ACHN (cell line): Measurements from ENCODE around the gene SPATA20.
A peak's percentile ranks its signal among the peaks of the same experiment; 100 is the strongest.

Experiments used
- DNase-seq: peaks from one replicate; pipeline ENCODE4 v3.0.0-alpha.2; 2015
- in situ Hi-C: cut with HindIII; loops from 2 replicates; pipeline ENCODE4 v1.10.0; 2017; ENCODE audit warnings: low sequenced_read_pairs, low pct_ligation_motif_present, low pct_unique_long_range_greater_than_20kb

The SPATA20 gene

GRCh38 chr17:50547035-50547735, at the start of gene SPATA20:
Gene SPATA20 (plus strand): TSS chr17:50547174. CDS start chr17:50547209, 35 bp downstream.
- DNase-seq, result peak; percentile 95
- in situ Hi-C loops, result no loop called here

DNA sequence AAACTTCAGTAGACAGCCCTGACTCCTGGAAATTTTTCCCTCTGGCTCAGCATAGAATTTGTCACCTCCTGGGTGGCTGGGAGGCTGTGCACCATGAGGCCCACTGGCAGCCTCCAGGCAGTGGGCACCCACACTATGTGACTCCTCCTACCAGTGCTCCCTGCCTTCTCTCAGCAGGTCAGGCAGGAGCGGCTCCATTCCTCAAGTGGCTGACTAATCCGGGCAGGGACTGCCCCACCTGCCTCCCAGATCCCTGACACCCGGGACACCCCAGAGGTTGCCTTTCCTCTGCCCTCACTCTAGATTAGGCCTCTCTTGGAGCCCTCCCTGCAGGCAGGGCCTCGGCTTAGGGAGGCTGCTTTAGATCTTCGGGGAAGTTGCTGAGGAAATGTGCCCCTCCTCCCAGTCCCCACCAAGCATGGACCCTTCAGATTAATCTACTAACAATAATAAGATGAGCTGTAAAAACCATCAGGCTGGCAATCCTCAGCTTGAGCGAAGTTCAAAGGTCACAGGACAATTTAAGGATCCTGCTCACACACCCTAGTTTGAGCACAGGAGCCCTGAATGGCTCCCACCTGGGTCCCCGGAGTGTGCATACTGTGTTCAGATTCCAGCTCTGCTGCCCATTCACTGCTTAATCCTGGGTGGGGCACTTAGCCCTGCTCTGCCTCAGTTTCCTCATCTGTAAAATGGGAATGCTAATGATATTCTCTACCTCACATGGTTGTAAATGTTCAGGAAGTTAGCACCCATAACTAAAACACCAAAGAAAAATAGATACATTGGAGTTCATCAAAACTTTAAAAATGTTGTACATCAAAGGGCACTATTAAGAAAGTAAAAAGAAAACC, 48.7 kb upstream of the SPATA20 start:
- in situ Hi-C loops, result no loop called here
- peak; percentile 49 for DNase-seq

DNA sequence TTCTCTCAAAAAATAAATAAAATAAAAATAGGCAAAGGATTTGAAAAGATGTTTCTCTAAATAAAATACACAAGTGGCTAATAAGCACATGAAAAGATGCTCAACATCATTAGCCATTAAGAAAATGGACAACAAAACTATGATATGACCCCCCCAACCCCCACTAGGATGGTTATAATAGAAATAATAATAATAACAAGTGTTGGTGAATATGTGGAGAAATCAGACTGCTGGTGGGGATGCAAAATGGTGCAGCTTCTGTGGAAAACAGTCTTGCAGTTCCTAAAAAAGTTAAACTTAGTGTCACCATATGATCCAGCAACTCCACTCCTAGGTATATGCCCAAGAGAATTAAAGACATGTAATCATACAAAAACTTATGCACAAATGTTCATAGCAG, 47.7 kb upstream of the SPATA20 start:
- in situ Hi-C loops, result no loop called here
- no peak for DNase-seq

DNA sequence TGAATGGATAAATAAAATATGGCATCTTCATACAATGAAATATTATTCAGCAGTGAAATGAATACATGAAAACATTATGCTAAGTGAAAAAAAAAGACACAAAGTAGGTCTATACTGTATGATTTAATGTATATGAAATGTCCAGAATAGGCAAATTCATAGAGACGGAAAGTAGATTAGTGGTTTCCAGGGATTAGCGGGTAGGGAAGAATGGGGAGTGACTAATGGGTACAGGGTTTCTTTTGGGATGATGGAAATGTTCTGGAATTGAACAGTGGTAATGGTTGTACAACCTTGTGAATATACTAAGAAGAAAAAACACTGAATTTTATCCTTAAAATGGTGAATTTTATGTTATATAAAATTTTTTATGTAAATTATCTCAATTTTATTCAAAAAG, 47.3 kb upstream of the SPATA20 start:
- in situ Hi-C loops, result no loop called here
- DNase-seq, result no peak

GRCh38 chr17:50501054-50501453, 45.9 kb upstream of the SPATA20 start:
- DNase-seq, result peak; percentile 52
- in situ Hi-C loops, result no loop called here

- no peak for DNase-seq
- in situ Hi-C loops, result no loop called here
These were observed 44.5 kb upstream of the SPATA20 start for GRCh38 chr17:50502301-50502990.

DNA sequence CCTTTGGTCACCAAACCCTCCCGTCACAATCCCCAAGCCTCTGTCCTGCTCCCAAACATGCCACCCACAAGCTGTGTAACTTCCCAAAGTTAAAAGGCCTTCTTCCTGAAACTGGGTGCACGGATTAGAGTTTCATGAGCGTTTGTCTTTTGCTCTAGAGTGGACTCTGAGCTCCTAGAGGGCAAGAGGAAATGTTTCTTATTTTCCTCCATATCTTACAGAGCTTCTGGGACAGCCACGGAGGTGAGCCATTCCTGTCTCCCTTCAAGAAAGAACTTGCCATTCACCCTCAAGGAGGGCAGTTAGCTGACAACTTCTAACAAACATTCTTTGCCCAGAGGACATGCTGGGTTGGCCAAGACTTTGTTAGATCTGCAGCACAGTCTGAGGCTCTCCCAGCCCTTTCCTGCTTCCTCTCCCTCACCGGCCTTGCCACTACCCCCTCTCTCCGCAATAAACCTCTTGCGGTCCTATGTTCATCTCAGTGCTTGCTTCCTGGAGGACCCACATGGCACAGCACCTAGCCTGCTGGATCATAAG, 41.3 kb upstream of the SPATA20 start:
- in situ Hi-C loops, result no loop called here

DNA sequence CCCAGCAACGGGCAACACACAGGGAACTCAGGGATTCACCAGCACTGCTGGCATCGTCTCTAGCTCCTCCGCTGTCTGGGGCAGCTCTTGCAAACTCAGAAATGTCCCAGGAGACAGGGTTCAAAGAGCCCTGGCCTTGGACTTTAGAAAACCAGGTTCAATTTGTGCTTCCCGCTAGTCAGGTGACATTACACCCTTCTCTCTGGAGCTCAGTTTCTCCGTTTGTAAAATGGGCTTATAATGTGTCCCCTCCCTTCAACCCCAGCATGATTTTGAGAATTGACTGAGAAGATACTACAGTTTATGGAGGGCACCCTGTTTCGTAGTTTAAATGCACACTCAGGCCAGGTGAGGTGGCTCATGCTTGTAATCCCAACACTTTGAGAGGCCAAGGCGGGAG, 40.7 kb upstream of the SPATA20 start:
- no peak for DNase-seq
- in situ Hi-C loops, result no loop called here

More for the DNA sequence above, 41.3 kb upstream of the SPATA20 start:
- DNase-seq, result no peak

GRCh38 chr17:50507871-50508572, 39.0 kb upstream of the SPATA20 start, which contains the start of gene MYCBPAP:
Gene MYCBPAP (plus strand): TSS chr17:50508439. CDS start chr17:50508675, 236 bp downstream.
- no peak for DNase-seq
- in situ Hi-C loops, result no loop called here

DNA sequence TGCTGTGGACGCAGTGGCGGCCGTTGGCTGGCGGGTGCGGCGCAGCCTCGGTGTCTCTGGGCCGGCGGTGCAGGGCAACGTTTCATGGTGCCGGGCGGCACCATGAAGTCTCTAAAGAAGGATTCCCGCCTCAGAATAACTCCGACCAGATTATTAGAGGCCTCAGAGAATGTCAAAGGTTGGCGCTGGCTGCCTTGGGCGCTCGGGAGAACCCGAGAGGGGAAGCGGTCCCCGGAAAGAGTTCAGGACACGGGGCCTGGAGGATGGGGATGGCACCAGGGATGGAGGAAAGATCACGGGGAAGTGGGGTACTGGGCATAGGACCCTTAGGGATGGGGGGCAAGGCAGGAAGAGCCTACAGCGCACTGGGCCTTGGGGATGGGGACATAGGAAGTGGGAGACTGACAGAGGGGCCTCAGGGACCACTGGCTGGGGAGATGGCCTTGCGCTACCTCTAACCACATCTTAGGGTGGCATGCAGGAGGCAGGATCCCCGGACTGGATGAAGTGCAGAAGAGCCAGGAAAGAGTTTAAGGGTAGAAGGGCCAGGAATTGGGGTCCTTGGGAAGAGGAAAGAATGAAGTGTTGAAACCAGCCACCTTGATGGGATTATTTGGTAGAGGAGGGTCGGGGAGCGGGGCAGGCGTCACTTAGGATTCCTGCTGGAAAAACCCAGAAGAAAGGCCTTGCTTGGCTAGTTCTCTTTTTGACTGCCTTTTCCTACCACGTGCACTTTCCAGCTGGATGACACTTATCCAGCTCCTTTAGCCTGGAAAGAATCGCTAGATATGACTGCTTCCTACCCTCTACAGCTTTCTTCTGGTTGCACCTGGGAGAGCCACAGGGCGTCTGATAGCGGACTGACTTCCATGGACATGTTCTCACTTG, 38.2 kb upstream of the SPATA20 start:
- in situ Hi-C loops, result no loop called here
- DNase-seq, result no peak

DNA sequence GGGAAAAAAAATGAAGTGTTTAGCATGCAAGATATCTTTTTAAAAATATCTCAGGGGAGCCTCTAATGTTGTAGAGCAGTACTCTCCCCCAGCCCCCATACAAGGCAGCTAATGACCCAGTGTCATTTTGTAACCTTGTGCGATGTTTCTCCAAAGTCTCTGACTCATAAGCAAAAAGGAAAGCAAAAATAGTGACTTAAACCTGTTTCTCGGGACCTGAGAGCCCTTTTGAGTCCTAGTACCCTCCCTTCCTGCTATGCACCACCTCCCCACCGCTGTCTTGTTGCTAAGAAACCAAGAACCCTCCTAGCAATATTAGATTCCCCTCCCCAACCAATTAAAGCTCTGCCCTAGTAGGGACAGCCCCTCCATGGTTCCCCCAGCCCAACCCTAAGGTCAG, 35.9 kb upstream of the SPATA20 start:
- in situ Hi-C loops, result no loop called here
- no peak for DNase-seq

DNA sequence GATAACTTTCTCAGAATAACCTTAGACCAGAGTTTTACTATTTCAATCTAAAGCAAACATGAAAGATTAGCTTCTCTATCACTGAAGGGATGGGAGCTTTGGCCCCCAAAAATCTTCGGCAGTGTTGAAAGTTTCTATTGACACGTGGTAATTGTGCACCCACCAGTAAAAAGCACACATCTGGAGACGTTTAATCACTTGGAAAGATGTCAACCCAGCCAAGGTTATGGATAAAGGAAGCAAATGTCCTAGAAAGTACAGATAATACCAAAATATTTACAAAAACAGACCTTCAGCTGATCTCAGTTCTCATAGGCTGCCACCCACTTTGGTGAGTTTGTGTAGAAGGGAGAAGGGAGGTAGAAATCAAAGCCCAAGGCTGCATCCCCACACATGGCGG, 33.5 kb upstream of the SPATA20 start:
- in situ Hi-C loops, result no loop called here
- no peak for DNase-seq

DNA sequence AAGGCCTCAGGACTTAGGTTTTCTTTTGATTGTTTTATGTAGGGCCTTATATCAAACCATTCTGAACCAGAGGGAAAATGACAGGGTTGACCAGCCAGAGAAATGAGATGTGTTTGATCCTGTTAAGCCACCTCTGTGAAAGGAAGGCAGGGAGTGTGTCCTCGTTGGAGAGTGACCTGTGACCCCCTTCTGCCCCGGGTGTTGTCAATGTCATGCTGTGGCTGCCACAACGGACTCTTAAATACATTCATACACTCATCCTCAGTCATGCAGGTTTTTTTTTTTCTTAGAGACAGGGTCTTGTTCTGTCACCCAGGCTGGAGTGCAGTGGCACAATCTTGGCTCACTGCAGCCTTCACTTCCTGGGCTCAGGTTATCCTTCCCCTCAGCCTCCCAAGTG, 32.6 kb upstream of the SPATA20 start:
- no peak for DNase-seq
- in situ Hi-C loops, result no loop called here

GRCh38 chr17:50514936-50515702, 31.9 kb upstream of the SPATA20 start:
- in situ Hi-C loops, result no loop called here

GRCh38 chr17:50517011-50517410, 30.0 kb upstream of the SPATA20 start:
- DNase-seq, result no peak
- in situ Hi-C loops, result no loop called here

More at GRCh38 chr17:50514936-50515702, 31.9 kb upstream of the SPATA20 start:
- no peak for DNase-seq

- DNase-seq, result no peak
- in situ Hi-C loops, result no loop called here
These were observed 29.2 kb upstream of the SPATA20 start for GRCh38 chr17:50517504-50518383.
